Nucleus accumbens (tissue), 56 donors: ENCODE data around the gene DIS3L2.
"Not testable (repeated sequence)": the region's sequence is repeated elsewhere in the genome, so short reads cannot be mapped to it uniquely, and the experiment has no call there.

Experiments
- DNase-seq, 56 donors: peaks; one replicate each; lab custom pipeline; 2025; lab: John Stamatoyannopoulos, UW

The DIS3L2 gene

DNA sequence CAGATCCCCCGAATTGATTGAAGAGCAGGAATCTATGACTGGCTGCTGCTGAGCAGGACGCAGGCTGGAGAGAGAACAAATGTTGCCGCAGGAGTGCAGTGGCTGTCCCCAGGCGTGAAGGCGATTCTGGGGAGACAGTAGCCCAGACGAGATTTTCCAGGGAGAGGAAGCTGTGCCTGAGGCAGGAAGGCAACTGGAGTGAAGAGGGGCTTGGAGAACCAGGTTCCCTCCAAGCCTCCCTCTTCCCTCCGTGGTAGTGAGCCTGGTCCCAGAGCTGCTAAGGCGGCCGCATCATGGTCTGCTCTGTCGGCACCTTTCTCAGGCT, 34.0 kb upstream of the DIS3L2 start:
- DNase-seq, result no peak

DNA sequence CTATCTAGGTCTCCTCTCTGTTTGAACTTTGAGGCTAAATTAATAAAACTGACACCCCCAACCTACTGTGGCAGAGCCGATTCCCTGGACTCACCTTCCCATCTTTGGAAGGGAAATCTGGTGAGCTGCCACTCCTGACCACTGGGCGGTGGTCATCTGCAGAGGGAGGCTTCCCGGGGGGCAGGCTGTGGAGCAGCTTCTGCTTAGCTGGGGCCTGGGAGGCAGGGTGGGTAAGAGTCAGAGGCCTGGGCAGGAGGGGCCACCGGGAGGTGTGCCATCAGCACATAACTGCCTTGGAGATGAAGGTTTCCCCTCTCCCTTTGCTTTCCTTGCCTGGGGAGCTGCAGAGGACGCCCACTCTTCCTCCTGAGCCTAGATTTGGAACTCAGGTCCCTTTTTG, 33.0 kb upstream of the DIS3L2 start:
- DNase-seq, result no peak

DNA sequence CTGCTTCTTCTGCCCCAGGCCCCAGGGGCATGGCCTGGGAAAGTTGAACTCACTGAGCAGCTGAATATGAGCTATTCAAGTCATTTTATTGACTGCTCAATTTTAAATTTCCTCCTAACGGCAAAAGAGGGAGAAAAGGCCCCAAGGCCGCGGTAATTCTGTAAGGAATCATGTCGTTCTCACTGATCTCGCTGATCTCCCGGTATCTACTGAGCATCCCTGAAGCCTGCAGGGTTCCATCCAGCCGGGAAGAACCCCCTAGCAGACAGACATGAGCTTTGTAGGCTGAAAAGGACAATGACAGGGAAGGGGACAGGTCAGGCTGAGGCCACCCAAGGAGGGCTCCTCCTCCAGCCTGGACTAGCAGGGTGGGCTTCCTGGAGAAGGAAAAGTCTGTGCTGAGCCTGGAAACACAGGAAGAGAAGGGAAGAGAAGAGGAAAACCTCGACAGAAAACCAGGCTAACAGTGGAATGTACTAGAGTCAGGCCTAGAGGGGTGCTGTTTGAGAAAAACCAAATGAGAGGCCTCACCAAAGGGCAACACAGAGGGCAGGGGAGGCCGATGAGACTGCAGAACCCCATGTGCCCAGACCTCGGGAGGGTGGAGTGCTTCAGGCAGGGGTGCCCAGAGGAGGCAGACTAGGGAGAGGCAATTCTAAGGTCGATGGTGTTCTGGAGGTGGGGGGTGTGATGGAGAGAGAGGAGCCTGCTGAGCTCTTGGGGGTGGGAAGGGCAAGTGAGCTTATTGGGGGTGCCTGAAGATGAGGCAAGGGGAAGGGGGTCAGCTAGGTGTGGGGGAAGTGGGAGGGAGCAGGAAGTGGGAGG, 32.4 kb upstream of the DIS3L2 start:
- no peak for DNase-seq

DNA sequence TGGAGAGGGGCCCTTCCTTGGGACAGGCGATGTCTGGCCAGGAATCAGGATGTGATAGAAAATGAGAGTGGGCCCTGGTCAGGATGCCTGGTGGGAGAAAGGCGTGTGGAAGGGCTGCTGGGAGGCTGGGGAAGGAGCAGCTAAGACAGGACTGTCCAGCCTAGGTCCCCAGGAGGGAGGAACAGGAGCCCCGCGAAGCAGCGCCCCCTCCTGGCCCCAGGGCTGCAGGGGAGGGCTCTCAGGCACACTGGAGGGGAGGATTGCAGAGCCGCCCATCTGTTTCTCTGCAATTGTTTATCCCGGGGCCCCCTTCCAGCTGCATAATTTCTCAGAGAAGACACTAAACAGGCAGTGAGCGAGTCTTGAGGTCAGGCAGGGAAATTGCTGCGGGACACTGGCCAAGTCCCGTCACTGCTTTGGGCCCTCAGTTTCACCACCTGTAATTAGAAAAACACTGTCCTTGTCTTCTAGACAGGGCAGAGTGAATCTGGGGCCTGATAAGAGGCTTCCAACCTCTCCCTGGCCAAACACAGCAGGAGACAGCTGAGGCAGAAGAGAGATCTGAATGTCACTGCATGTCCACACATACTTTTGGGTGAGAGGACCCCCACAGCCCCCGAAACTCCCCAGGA, 31.4 kb upstream of the DIS3L2 start:
- no peak for DNase-seq

DNA sequence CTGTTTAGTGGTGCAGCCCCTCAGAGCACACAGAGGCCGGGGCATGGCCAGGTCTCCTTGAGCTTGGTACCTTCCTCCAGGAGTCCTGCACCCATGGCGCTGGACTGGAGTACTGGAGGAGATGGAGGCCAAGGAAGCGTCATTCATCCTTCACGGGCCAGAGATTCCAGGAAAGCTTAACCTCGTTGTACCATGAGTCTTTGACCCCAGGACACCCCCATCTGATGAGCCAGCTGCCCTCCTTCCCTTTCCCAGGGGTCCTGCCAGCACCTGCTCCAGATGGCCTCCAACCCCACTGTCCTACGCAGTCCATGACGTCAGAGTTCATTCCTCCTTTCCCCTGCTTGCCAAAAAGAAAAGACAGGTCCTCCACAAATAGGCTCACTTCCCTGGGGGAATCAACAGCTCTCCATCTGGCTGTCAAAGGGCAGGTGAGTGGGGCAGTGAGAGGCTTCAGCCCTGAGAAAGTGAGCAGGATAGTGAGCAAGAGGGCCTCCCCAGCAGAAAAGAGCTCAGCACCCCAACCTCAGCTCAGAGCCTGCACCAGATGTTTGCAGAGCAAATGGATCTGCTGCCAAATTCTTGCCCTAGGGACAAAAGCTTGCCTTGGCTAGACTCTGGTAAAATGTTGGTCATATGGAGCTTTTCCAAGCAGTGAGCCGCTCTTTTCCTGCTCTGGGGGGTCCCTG, 30.8 kb upstream of the DIS3L2 start:
- no peak for DNase-seq

DNA sequence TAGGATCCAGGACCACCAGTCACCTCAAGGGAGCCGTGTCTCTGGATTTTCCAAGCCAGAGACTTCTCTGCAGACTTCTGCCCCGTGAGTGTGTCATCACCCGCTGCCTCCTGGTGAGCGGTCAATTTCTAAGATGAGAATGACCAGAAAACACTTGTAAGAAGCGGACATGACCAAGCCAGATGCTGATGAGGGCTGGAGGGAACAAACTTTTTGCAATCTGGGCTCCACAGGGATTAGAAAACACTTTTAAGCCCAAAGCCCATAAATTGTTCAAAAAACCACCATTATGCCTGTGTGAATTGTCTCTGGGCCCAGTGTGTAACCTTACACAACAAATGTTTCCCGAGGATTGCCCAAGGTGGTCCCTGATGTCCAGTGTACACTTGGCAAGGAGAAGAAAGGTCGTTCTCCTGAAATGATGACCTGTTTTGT, 30.0 kb upstream of the DIS3L2 start:
- no peak for DNase-seq

DNA sequence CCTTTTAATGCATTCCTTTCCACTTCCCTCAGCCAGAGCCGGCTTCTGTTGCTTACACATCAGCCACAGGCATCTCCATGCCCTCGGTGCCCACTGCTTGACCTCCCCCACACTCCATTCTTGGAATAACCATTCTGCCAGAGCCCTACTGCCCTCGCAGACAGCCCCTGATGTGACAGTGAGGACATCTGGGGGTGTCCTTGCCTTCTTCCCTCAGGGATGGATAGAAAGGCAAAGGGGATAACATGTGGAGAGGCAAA, 28.9 kb upstream of the DIS3L2 start:
- DNase-seq, result no peak

DNA sequence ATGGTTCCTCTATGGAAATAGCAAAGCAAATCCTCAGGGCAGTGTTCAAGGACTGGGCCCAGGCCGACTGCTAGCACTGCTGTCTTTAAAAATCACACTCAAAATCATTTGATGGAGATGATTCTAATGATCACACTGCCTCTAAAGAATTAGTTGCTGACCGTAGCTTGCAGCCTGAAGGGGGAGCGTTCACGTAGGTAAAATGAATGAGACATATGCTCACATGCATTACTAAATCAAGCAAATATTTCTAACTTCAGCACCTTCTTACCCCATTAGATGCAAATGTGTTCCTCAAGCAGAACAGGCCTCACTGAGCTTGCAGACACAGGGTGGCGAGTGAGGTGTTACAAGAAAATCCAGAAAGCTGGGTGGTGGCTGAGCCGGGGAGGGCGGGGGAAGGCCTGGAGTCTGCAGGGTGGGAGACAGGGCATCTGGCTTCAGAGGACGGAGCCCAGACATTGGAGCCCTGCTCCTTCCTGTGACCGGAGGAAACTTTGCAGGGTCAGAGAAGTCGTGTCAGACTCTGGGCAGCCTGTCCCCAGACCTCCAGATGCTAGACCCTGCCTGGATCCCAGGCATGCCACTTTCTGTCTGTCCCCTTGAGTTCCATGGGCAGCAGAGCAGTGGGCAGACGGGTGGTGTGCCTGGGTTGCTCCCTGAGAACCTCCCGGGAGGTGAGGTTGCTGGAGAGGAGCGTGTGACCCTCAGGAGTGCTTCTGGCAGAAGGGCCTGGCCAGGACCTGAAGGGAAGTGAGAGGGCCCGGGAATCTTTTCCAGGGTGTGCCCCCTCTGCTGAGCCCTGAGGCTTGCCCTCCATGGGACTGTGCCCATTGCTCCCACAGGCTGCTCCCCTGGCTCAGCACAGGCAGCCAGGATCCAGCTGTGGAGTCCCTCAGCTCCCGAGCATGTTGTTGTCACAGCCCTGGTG, 28.3 kb upstream of the DIS3L2 start:
- no peak for DNase-seq

DNA sequence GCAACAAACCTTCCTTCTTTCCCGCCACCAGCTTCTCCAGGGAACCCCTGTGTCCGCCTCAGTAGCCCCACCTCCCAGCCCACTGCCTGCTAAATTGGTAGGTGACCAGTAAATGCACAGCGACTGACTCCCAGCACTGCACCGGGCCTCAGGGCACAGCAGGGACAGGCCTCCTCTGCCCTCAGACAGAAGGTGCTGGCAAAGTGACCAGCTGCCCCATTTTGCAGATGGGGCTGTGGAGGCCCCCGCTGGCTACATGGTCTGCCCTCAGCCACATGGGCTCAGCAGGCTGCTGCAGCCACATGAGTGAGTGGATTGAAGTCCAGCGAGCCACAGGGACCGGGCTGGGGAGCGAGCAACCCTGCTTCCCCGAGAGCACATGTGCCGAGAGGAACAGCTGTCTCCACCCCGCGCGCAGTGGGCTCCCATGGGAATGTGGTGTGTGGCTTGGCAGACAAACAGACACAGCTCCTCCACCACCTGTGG, 27.6 kb upstream of the DIS3L2 start:
- no peak for DNase-seq

DNA sequence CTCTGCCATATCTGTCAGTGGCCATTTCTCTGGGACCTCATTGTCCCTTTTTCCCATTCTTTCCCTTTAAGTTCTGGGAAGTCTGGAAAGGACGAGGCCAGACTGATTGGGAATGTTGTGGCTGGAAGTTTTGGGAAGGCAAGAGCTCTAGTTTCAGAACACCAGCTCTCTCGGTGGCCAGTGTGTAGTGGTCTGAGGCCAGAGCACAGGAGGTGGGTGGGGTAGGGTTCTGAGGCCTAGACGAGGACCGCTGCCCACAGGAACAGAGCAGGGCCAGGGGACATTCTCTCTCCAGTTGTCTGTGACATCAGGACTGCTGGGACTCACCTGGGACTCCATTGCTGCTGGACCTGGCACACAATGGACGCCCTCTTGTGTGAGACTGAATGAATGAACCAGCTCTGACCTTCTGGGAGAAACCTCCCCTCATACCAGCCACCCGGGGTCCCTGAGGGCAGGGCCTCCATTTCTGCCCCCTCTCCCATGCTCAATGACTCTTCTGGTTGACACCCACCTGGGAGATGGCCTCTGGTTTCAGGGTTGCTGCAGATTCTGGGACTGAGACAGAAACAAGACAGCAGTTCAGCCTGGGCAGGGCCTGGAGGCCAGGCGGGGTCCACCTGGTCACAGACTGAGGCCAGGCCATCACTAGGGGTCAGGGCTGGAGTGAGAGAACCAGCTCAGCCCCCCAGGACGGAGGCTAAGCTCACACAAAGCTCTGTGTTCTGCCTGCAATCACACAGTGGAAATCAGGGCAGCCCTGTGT, 26.9 kb upstream of the DIS3L2 start:
- no peak for DNase-seq

DNA sequence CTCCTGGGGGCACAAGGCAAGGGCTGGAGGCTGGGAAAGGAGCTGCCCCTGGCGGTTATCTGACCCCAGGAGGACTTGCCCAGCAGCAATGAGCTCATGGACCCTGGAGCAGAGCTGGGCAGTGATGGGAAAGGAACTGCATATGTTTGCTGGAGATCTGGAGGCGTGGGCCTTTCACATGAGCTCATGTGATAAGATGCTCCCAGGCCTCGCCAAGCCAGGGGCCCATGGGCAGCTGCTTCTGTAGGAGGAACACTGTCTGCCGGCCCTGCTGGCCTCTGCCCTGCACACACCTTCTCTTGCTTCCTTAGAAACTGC, 26.3 kb upstream of the DIS3L2 start:
- DNase-seq, result no peak

DNA sequence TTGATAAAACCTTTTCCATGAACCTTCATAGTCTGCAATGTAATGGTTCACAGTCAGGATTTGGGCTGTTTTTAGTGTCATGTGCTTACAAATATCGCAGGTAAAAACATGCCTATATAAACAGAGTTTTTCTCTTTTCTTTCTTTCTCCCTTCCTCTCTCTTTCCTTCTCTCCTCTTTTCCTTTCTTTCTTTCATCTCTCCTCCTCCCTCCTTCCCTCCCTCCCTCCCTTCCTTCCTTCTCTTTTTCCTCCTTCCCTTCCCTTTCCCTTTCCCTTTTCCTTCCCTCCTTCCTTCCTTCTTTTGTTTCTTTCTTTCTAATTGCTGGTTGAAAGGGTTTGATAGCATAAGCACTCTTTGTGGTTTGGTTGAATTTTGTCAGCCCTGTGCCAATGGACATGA, 25.7 kb upstream of the DIS3L2 start:
- DNase-seq, result no peak

DNA sequence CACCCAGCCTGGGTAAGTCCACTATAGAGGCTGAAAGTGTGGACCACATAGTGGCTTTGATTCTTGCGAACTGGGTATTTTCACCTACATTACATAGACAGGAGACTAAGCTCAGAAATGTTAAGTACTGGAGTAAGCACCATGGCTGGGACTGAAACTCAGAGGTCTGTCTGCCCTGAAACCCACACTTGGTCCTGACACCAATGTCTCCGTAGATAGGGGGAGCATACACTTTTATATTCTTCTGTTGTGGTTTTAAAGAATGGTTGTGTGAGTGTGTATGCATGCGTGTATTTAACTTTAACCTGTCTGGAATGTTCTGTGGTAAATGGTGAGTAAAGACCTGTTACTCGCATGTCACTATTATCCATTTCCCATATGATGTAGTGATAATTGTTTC, 25.0 kb upstream of the DIS3L2 start:
- no peak for DNase-seq

DNA sequence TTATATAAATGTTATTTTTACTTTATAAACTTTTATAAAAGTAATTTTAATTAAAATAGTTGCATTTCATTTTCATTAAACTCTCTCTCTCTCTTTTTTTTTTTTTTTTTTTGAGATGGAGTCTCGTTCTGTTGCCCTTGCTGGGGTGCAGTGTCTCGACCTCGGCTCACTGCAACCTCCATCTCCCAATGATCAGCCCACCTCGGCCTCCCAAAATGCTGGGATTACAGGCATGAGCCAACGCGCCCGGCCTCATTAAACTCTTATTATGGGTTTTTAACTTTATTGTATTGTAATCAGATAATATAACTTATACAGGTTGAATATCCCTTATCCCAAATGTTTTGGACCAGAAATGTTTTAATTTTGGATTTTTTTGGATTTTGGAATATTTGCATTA, 24.5 kb upstream of the DIS3L2 start:
- DNase-seq, result no peak

DNA sequence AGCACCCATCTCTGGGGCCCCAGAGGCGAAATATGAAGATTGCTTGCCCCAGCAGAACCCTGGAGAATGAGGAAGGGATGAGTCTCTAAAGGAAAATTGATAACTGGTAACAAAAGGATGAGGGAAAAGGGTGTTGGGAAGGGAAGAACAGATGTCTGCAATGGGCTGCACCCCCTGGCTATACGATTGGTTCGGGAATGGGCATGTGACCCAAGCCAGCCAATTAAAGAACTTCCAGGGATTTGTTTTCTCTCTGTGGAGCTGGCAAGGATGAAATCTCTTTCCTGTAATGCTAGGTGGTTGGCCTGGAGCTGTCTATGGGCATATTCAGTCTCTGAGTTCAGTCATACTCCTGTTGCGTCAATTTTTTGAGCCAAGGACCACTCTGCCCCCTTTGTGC, 22.5 kb upstream of the DIS3L2 start:
- DNase-seq, result no peak

DNA sequence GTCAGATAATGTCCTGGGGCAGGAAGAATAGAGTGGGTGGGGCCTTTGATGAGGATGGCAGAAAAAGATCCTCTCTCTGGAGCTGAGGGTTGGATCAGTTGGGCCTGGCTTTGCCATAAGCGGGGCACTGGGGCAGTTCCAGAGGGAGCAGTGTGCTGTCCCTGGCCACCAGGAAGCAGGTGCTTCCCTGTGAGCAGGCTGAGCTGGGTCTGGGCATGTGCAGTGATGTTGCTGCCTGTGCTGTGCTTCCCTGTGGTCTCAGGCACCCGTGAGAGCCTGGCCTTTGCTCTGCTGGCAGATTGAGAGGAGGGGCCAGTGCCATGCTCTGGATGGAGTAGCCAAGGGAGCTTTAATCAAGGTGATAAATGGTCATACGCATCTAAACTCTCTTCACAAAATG, 20.7 kb upstream of the DIS3L2 start:
- DNase-seq, result no peak

DNA sequence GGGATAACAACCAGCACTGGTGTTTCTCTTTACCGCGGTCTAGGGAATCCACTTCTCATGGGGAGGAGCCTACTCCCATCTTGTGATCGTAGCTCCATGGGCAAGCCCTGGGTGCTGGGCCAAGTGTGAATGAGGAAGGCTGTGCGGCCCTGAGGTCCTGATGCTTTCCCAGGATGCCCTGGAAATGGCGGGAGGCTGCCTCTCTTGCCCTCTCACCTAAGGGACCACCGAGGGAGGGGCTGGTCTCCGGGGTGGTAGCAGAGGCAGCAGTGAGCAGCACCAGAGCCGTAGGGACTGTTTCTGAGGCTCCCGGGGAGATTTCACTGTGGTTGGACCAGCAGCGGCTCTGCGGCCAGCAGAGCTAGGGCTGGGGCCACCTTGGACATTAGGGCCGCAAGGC, 19.8 kb upstream of the DIS3L2 start:
- no peak for DNase-seq

DNA sequence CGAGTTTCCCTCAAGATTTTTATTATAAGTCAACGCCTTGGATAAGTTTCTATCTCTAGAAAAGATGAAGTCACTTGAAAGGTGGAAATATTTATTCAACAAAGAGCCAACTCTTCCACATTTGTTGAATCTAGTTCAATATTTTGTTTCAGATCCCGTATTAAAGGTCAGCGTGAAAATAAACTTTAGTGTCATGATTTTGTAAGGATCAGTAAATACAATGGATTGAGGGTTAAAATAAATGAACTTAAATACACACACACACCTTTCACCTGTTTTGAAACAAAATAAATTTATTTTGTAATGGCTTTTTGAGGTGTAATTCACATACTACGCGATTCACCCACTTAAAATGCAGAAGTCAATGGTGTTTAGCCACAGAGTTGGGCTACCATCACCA, 19.3 kb upstream of the DIS3L2 start:
- DNase-seq, result no peak

DNA sequence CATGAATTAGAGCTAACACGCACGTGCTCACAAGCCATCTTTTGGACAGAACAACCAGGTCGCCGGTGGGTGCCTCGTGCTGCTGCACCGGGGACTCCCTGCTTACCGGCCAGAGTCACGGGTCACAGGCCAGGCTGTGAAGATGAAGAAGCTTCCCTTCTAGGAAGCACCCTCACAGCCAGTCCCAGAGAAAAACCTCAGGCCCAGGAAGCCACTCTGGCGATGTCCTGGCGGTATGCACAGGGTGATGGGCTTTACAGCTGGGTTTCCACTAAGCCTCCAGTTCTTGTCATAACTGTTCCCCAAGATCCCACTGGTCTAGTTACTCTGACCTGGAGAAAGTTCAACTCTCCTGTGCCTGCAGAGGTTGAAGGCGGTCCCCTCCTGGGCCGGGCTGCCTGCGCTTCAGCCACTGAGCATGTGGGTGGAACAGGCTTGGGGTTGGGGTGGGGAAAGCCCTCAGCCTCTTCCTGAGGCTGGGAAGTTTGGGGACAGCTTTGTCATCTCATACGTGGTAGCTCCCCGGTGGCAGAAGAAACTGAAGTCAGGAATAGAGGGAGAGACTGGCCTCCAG, 15.2 kb upstream of the DIS3L2 start:
- no peak for DNase-seq

DNA sequence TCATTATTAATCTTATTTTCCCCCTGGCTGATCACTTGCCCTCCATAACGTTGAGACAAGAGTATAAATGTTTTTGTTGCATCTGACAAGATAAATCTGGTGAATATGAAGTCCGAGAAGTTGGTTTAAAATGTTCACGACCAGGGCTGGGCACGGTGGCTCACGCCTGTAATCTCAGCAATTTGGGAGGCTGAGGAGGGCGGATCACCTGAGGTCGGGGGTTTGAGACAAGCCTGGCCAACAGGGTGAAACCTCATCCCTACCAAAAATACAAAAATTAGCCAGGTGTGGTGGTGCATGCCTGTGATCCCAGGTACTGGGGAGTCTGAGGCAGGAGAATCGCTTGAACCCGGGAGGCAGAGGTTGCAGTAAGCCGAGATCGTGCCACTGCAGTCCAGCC, 14.4 kb upstream of the DIS3L2 start:
- not testable (repeated sequence) for DNase-seq
